SIG-M5 treated with dmso at 0.1 percent for 504 hours (cell line): Measurements from ENCODE around the gene KDM4B.

ENCODE experiments used
- DNase-seq: peaks from one replicate; lab custom pipeline; 2025; ENCODE audit not compliant: unreplicated experiment; lab: John Stamatoyannopoulos, UW

KDM4B gene

DNA sequence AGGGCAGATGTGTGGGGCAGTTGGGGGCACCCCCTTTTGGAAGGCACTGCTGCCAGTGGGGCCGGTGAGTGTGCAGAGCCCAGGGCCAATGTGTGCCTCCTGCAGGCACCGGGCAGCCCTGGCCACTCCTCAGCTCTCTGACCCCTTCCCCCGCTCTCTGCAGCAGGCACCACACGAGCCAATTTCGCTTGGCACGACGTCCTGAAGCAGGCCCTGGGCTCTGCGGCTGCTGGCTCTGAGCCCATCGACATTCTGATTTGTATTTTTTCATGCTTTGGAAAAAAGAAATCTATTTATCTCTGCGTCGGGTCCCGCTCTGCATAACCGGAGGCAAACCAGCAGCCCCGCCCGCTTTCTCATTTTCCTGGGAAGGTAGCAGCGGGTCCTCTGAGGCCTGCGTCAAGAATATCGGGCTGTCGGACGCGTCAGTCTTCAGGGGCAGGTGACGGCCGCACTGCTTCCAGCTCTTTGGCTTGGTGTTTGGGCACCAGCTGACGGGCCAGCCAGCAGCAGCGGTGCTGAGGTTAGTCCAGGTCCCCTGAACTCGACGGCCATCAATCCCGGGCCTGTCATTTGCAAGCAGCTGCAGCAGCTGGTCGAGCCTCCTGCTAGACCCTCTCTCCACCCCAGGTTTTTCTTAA is 134.3 kb downstream of the KDM4B start:
- DNase-seq, result no peak

DNA sequence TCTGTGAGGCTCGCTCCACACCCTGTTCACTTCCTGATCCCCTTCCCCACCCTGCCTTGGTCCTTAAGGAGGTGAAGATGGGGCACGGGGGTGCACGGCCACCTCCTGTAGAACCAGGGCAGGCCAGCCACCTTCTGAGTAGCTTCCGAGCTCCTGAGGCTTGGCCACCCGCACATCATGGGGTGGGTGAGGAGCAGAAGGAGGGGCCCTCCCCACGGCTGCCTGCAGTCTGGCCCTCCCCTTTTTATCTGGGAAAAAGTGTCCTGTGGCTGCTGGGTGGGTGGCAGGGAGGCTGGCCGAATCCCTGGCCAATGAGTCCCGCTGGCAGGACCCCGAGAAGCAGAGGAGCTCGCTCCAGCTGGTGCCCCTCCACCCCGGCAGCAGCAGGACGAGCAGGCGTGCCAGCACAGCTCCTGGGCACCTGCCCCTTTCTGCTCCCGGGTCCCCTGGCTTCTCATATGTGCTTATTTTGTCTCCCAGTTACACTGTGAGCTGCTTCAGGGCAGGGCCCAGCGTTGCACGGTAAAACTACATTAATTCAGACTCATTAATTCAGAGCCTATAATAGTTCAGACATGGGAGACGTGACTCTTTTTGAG is 135.0 kb downstream of the KDM4B start:
- no peak for DNase-seq

DNA sequence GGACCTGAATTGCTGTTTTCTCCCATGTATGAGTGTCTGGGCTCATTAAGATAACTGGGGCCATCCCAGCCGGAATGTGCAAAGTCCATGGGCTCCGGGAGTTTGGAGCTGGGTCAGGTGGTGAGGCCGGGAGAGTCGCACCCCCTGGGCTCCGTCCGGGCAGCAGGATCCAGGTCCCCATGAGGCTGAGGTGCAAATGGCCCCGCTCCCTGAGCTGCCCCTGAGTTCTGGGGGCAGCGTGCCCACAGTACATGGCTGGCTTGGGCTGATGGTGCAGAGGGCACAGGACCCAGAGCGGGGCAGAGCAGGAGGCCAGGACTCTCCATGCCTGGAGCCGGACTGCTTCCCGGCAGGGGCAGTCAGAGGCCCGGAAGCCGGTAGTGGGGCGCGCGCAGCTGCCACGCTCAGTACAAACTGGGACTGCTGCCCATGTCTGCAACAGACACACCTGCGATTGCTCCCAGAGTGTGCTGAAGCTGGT is 136.0 kb downstream of the KDM4B start:
- no peak for DNase-seq

DNA sequence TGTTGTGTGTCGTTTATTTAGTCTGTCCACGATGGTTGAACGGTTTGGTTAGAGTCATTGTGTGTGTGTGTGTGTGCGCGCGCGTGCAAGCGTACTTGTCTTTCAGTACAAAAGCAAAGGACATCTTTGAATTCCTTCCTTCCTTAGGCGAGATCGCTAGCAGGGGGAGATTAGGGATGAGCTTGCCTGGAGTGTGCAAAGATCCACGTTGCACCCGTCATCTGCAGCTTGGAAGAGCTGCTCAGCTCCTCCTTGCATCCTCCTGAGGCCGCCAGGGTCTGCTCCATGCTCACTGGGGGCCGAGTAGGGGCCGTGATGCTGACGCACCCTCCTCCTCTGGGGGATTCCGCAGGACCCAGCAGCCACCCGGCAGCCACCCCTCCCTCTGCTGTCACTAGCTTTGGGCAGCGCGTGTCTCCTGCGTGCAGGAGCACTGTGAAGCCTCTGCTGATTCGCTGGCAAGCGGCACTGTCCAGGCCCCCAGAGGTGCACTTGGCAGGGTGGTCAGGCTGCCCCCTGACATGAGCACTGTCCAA is 137.3 kb downstream of the KDM4B start:
- no peak for DNase-seq

DNA sequence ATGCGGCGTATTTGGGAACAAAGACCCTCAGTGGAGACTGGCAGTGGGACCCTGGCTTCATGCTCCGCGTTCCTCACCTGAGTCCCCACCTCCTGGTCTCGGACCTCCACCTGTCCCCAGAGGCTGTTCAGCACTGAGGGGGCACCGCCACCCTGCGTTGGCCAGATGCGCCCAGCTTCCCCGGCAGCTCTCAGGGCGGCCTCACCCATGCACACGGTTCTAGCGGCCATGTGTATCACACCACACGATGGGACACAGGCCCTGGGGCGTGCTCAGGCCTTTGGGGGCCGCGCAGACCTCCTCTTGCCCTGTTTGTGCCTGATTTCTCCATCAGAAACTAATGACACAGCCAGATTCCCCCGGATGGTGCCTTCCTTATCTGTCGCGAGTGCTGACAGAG is 138.1 kb downstream of the KDM4B start:
- no peak for DNase-seq

DNA sequence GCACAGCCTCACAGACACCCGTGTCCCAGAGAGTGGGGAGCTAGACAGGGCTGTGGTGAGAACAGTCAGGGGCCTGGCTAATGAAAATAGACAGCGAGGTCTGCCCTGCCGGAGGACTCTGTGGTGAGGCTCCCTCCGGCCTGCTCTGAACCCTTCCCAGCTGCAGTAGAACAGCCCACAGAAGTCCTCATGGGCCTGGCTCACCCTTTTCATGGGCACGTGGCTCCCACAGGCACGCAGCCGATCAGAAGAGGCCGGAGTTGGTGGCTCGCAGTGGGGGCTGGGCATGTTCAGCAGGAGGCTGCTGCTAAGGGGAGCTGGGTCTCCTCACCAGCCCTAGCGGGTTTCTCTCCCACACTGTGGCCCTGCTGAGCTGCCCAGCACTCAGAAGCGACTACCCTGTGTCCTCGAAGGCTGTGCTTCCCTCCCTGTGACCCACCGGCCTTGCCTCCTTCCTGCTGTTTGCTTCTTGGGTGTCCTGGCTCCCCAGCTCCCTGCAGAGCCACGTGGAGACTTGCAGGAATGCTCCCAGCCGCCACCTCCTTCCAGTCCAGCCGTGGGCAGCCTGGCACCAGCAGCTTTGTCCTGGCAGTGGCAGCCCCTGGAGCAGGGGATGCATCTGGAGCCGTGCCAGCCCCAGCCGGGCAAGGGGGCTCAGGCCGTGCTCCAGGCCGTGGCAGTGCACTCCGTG is 138.7 kb downstream of the KDM4B start:
- no peak for DNase-seq

DNA sequence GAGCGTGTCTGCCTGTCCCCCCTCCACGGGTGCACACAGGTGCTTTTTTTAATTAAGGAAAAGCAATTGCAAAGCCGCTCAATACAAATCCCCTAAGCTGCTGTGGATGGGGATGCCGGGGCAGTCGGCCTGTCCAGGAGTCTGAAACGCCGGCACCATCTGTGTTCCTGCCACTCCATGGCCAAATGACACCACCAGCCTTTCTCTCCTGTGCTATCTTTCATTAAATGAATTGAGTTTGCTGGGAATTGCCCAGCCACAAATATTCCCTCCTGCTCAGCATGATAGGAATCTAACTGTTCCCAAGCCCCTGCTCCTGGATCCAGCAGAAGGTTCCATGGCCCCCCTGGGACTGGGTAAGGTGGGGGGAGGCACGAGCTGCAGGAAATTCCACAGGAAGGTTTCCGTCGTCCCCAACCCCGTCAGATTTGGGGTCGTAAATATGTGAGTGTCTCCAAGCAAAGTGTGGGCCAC is 139.2 kb downstream of the KDM4B start:
- no peak for DNase-seq

DNA sequence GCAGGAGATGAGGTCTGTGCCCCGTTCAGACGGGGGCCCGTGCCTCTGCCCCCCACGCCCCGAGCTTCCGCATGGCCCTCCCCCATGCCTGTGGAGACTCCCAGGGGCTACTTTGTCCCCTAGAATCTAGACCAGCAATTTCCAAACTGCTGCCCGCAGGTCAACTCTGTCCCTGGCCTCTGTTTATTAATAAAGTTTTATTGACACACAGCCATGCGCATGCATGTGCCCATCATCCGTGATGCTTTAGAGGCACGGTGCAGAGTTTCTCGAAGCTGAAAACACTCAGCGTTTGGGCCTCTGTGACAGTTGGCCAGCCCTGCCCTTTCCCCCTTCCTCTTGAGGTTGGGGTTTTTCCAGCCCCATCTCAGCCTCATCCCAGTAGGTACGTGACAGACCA is 140.0 kb downstream of the KDM4B start:
- no peak for DNase-seq

DNA sequence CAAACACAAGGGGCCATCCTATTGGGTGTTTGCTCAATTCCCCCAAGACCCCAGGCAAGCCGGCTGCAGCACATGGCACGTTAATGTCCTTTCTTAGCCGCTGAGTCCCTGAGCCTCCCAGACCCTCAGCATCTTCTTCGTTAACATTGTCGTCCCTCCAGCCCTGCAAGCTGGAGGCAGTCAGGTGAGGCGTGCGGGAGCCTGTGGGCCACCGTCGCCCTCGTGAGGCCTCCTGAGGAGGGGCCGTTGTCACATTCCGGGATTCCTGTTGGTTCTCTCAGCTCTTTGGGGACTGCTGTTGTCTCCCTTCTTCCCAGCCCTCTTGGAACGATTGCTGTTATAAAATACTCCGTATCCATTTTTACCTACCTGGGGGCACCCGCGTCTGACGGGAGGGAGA is 140.6 kb downstream of the KDM4B start:
- no peak for DNase-seq

DNA sequence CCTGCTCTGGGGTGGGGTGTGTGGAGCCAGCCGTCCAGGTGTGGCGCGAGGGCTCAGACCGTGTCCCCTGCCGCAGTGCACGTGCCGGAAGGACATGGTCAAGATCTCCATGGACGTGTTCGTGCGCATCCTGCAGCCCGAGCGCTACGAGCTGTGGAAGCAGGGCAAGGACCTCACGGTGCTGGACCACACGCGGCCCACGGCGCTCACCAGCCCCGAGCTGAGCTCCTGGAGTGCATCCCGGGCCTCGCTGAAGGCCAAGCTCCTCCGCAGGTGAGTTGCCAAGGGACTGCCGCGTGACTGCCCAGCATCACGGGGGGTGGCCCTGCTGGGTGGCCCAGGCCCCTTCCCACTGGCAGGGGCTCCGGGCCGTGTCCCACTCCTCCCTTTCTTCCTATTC is 141.6 kb downstream of the KDM4B start:
- DNase-seq, result no peak

DNA sequence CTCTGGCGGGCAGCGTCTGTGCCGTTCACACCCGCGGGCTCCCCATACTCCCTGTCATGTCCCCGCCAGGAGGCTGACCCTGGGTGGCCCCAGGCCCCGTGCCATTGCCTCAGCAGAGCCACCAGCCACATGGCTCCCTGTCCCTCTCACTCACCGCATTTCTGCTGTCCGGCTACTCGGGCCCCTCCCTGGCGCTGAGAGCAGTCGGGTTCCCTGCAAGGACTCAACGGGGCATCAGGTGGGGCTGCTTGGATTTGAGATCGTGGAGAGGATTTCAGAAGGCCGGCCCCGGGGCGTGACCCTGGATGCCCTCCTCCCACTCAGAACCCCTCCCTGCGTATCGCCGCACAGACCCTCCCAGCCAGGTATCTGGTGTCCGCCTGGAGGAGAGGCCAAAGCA is 142.1 kb downstream of the KDM4B start:
- no peak for DNase-seq

DNA sequence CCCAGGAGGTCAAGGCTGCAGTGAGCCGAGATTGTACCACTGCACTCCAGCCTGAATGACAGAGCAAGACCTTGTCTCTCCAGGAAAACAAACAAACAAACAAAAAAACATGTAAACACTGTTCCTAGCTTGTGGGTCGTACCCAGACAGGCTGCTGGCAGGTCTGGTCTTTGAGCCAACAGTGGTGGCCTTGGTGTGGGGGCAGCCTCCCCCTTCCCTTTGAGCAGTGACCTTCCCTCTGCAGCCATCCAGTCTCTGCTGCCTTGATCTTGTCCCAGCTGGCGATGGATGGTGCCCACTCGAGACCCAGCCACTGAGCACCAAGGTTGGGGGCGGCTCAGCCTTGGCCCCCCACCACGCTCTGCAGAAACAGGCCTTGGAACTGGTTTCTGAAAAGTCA is 143.3 kb downstream of the KDM4B start:
- no peak for DNase-seq

DNA sequence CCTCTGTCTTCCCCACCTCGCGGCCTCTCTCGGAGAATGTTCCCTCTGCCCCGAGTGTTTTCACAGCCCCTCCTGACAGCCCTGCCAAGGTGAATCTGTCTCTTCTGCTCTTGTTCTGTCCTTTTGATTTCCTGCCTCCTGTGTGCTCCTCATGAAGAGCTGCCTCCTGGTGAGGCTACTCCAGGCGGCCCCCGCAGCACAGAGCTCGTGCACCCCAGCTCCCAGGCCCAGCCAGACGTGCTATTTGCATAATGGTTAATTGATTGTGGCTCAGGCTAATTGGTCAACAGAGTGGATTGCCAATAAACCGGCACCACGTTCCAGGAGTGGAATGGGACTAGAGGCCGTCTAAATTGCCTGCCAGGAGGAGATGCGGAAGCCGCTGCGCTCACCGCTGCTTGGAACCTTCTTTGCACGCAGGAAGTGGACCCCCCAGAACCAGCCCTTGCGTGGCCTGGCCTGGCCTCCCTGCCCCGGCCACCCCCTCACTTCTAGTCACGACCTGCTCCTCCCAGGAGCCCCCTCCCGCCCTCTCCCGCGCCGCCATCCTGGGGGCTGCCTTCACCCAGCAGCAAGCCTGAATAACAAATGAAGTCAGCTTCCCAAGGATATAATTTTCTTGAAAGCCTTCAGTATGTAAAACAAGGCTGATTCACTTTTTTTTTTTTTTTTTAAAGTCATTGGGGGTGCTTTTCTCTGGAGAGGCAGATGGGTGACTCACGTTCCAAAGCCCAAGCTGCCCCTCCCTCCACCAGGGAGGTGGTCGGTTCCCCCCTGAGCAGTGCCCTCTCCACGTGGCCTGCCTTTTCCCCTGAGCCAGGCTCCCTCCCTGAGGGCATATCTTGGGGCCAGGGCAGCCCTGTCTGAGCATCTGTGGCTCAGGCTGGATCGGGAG is 144.0 kb downstream of the KDM4B start:
- no peak for DNase-seq

DNA sequence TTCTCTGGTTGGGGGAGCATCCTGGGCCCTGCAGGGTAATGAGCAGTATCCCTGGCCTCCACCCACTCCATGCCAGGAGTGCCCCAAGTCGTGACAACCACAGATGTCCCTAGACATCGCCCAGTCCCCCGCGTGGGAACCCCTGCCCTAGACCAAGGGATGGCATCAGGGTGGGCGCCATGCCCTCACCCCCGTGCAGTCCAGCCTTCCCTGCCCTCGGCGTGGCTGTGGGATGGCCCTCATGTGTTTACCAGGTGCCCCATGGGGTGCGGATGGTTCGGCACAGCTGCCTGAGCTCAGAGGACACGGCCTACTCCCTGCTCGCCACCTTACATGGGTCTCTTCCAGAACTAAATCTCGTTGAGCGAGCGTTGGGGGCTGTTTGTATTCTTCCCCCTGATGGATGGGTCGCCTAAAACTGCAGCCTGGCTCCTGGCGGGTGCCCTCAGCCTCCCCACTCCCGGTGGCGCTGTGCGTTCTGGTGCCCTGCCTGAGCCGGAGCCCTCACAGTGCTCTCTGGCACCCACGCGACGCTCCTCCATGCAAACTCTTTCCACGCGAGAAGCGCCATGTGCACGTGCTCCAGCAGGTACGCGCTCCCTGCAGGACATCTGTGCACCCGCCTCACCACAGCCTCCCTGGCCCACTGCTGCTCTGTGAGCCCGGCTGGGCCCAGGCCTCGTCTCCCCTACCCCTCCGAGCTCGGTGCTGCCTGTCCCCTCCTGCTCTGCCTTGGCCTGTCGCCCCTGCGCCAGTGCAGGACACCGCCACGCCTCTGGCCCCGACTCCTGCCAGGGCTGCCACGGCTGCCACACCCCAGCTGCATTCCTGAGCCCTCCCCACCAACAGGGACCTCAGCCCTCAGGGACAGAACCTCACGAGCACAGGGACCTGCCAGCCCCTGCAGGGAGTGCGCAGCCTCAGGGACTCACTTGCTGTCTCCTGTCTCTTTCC is 145.0 kb downstream of the KDM4B start:
- no peak for DNase-seq

DNA sequence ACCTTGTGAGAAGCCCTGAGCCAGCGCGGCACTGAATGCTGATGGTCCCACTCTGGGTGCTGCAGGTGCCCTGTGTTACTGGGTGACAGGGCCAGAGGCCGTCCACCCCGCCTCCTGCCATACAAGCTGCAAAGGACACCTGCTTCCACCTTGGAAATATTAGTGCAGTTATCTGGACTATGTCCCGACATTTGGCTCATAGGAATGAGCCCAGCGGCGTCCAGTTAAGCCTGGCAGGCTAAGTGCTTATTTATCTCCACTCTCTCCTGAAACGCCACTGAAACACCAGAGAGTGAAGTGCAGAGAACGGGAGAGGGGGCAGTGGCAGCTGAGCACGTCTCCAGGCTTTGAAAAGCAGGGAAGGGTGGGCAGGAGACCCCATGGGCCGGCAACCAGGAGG is 145.8 kb downstream of the KDM4B start:
- no peak for DNase-seq

DNA sequence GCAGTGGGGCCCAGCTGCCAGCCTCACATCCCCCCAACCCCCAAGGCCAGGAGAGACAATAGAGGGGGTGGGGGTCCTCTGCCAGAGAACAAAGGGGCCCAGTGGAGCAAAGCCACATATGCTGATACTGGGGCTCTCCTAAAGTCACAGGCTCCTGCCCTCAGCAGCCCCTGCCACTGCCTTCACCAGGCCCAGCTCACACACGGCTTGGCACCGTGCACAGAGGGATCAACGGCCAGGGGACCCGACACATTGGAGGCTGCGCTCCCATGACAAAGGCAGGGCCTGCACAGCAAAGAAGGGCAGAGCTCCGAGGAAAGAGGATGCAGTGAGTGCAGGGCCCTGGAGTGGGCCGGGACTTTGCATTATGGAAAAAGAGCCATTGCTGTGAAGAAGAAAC is 146.4 kb downstream of the KDM4B start:
- DNase-seq, result no peak

DNA sequence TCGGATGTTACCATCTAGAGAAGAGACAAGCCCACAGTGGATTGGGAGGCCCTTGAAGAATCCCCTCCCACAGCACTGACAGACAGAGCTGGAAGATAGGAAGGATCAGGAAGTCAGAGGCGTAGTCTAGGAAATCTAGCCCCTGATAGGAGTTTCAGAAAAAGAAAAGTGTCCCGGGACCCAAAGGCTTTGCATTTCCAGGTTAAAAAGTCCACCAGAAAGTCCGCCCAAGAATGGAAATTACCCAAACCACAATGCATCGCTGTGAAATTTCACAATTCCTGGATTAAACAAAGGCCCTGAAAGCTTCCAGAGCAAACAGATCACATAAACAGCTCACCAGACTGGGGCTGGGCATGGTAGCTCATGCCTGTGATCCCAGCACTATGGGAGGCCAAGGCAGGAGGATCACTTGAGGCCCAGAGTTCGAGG is 146.9 kb downstream of the KDM4B start:
- DNase-seq, result no peak

DNA sequence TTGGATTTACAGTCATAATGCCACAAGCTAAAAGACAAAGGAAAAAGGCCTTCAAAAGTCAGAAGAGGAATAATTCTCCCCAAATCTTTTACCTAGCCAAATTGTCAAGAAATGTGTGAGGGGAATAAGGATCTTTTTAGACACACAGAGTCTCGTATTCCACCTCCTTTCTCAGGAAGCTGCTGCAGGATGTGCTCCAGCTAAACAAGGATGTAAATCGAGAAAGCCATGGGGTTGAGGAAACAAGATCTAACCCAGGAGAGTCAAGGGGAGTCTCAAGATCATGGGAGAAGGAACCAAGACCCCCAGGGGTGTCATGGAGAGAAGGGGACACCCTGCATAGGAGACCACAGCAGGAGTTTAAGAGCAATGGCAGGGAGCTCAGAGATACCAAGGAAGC is 147.4 kb downstream of the KDM4B start:
- DNase-seq, result no peak

DNA sequence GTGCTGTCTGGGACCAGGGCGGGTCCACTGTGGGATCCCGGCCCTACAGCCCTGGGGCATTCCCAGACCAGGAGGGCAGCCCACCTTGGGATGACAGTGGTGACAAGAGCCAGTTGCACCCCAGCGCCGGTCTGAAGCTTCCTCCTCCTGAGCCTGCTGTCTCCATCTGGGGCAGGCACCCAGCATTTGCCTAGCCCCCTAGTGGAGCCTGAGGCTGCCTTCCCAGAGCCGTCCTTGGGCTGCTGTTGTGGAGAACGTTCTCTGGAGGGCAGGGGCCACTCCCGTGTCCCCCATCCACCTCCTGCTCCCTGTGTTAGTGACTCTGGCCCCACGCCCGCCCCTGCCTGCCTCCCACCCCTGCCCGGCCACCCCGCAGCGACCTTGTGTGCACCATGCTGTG is 148.5 kb downstream of the KDM4B start:
- DNase-seq, result no peak

DNA sequence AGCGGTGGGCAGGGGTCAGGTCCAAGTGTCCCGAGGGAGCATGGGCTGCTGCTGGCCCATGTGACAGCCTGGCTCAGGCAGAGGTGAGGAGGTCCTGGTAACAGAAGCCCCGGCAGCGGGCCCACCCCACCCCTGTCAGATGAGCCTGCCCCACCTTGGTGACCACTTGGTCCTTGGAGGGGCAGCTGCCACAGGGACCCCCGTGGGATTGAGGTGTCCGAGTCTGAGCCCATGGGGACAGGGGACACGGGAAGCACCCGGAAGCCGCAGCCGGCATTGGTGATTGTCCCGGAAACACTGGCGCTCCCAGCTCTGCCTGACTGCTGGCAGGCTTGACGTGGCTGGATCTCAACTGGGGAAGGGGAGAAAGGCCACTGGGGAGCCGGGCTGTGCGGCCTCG is 149.1 kb downstream of the KDM4B start:
- DNase-seq, result no peak
